Astrocyte of the cerebellum (primary cell): ENCODE results near the gene MPZL3.
"Not testable (repeated sequence)": the region's sequence is repeated elsewhere in the genome, so short reads cannot be mapped to it uniquely, and the experiment has no call there.

Experiments
- DNase-seq: peaks from one replicate; pipeline ENCODE4 v3.0.0-alpha.2; 2011; ENCODE audit warnings: low read depth
- H3K4me3 ChIP-seq: 2 replicates; pipeline ENCODE4 v1.5.1; 2011; ENCODE audit warnings: mild to moderate bottlenecking, low read depth, low read length, moderate library complexity
- CTCF ChIP-seq: IDR thresholded peaks from 2 replicates; pipeline ENCODE4 v1.5.1; 2012; ENCODE audit warnings: low read length, low read depth, moderate library complexity, mild to moderate bottlenecking; ENCODE audit errors: missing control alignments
- in situ Hi-C: cut with HindIII; loops from 2 replicates; pipeline ENCODE4 v1.10.0; 2017; ENCODE audit warnings: low sequenced_read_pairs

Gene MPZL3

GRCh38 chr11:118199135-118199534 is 53.0 kb downstream of the MPZL3 start:
- no peak overlapping the region for H3K4me3 ChIP-seq
- no peak for TF ChIP-seq CTCF
- no peak for DNase-seq
- in situ Hi-C loops = no loop called here

- DNase-seq = no peak
- TF ChIP-seq CTCF = peak; percentile 63
- no peak overlapping the region for H3K4me3 ChIP-seq
- in situ Hi-C loops = no loop called here
These were observed 53.8 kb downstream of the MPZL3 start for GRCh38 chr11:118198370-118198769.

- DNase-seq = no peak
- no peak for TF ChIP-seq CTCF
- in situ Hi-C loops = no loop called here
- no peak overlapping the region for H3K4me3 ChIP-seq
These were observed 57.1 kb downstream of the MPZL3 start for GRCh38 chr11:118194835-118195627.

- TF ChIP-seq CTCF = no peak
- in situ Hi-C loops = no loop called here
- no peak overlapping the region for H3K4me3 ChIP-seq
- DNase-seq = no peak
These were observed 58.1 kb downstream of the MPZL3 start for GRCh38 chr11:118193910-118194566.

GRCh38 chr11:118192817-118193216 is 59.3 kb downstream of the MPZL3 start:
- in situ Hi-C loops = not testable (repeated sequence)

GRCh38 chr11:118190942-118191506 is 61.1 kb downstream of the MPZL3 start:
- in situ Hi-C loops, H3K4me3 ChIP-seq: not testable (repeated sequence)

More at GRCh38 chr11:118192817-118193216, 59.3 kb downstream of the MPZL3 start:
- H3K4me3 ChIP-seq, DNase-seq: not testable (repeated sequence)

GRCh38 chr11:118186346-118187107 is 65.6 kb downstream of the MPZL3 start:
- in situ Hi-C loops = no loop called here
- no peak overlapping the region for H3K4me3 ChIP-seq
- no peak for TF ChIP-seq CTCF
- no peak for DNase-seq

More at GRCh38 chr11:118190942-118191506, 61.1 kb downstream of the MPZL3 start:
- not testable (repeated sequence) for DNase-seq
